GM21390 (cell line): ENCODE data around the gene THSD4.

Source experiments
- ATAC-seq: cut with Tn5 transposase; IDR thresholded peaks from one replicate; pipeline ENCODE4 v1.9.1; 2021; ENCODE audit not compliant: unreplicated experiment

The THSD4 gene

DNA sequence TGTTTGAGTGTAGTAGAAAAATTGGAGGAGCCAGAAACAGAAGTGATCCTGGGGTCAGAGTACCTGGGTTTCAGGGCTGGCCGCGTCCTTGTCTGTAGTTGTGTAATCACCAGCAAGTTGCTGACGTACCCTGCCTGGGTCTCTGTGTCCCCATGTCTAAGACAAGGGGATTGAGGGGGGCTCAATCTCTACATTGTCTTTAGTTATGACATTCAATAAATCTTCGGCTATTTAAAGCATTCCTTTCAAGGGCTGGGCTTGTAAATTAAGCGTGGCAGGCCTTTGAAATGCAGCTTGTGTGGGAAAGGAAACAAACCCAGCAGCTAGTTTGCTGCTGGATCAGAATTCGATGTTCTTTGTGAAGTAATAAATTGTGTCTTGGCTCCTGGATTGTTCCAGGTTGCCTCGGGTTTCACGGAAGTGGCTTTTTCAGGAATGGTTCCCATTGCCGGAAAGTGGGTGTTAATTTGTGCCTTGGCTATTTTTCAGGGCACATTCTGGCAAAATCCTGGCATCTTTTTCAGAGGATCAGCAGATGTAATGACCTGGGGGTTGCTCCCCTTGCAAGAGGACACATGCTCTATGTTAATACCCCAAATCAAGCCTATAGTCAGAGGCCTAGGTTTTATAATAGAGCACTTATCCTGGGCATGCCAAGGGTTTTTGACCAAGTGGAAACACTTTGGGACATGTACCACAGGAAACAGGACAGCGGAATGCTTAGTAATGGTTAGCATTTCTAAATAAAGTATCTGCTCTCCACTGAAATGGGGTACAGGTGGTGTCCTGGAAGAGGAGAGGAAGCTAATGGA lies 400.3 kb downstream of the THSD4 start:
- no peak for ATAC-seq

- no peak for ATAC-seq
Observed at GRCh38 chr15:71517751-71518150, 402.5 kb downstream of the THSD4 start.

DNA sequence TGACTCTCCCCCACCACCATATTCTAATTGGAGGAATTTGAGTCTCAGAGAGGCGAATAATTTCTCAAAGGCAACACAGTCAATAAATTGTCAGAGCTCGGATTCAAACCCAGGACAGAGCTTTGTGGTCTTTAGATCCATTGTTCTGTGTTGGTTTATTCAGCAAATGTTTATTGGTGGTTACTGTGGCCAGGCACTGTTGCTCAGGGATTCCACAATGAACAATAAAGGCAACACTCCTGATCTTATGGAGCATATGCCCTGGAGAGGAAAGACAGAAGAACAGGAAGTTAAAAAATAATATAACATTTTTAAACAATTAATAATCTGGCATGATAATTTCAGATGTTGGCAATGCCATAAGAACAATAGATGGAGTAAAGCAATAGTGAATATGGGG lies 403.4 kb downstream of the THSD4 start:
- no peak for ATAC-seq

- no peak for ATAC-seq
Observed at GRCh38 chr15:71526060-71526820, 411.0 kb downstream of the THSD4 start.

GRCh38 chr15:71529361-71529760 lies 414.1 kb downstream of the THSD4 start:
- ATAC-seq: no peak

GRCh38 chr15:71530116-71530515 lies 414.8 kb downstream of the THSD4 start:
- no peak for ATAC-seq

GRCh38 chr15:71532994-71533393 lies 417.7 kb downstream of the THSD4 start:
- ATAC-seq: no peak

- ATAC-seq: no peak
Observed at GRCh38 chr15:71538181-71538580, 422.9 kb downstream of the THSD4 start.

- no peak for ATAC-seq
Observed at GRCh38 chr15:71541746-71542145, 426.5 kb downstream of the THSD4 start.

DNA sequence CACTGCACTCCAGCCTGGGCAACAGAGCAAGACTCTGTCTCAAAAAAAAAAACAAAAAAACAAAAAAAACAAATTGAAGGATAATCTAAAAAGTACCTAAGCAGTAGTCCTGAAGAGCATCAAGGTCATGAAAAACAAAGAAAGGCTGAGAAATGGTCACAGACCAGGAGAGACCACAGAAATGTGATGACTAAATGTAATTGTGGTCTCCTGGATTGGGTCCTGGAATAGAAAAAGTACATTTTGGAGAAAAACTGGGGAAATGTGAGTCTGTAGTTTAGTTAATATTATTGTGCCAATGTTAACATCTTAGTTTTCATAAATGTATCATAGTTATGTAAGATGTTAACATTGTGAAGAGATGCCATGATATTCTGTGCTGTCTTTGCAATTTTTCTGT lies 427.6 kb downstream of the THSD4 start:
- ATAC-seq: no peak

GRCh38 chr15:71543413-71543812 lies 428.1 kb downstream of the THSD4 start:
- ATAC-seq: no peak

GRCh38 chr15:71545223-71545760 lies 430.0 kb downstream of the THSD4 start:
- no peak for ATAC-seq

GRCh38 chr15:71545923-71546322 lies 430.7 kb downstream of the THSD4 start:
- no peak for ATAC-seq

DNA sequence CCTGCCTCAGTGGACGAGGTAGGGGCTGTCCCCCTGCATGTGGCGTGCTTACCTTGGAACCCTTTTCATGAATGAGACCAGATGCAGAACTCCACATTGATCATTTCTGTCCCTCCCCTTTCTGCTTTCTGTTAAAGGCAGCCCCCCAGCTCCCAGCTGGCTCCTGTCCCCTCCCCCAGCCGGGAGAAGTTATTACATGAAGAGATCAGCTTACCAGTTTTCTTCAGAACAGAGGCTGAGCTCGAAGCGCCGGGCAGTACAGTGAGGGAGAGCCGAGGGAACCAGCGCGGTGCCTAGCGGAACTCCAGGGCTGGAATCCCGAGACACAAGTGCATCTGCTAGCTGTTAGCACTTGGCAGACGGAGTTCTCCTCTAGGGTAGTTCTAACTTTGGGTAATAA lies 431.7 kb downstream of the THSD4 start:
- ATAC-seq: no peak

- no peak for ATAC-seq
Observed at GRCh38 chr15:71548401-71548807, 433.1 kb downstream of the THSD4 start.

DNA sequence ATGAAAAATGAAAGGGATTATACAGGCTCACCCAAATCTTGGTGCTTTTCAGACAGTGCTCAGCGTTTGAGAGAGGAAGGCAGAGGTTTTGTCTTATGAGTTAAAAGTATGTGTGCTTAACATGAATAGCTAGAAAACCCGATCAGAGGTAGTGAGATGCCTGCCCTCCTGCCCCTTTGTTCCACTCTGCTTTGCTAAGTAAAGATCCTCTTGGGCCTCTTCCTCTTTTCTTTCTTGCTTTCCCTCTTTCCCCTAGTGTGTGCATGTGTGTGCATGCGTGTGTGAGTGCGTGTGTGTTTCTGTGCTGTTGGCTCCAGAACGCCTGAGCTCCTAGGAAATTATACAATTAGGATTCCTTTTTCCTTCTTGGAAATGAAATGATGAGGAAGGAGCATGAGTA lies 433.8 kb downstream of the THSD4 start:
- no peak for ATAC-seq

- ATAC-seq: no peak
Observed at GRCh38 chr15:71549697-71550096, 434.4 kb downstream of the THSD4 start.

- no peak for ATAC-seq
Observed at GRCh38 chr15:71551566-71551965, 436.3 kb downstream of the THSD4 start.

GRCh38 chr15:71559098-71559497 lies 443.8 kb downstream of the THSD4 start:
- ATAC-seq: no peak

- no peak for ATAC-seq
Observed at GRCh38 chr15:71559616-71560015, 444.3 kb downstream of the THSD4 start.

GRCh38 chr15:71562251-71562650 lies 447.0 kb downstream of the THSD4 start:
- ATAC-seq: no peak

GRCh38 chr15:71564217-71564616 lies 448.9 kb downstream of the THSD4 start:
- no peak for ATAC-seq
